NCI-H128 (cell line): ENCODE results near the gene ABHD2.
"Not testable (repeated sequence)": the region's sequence is repeated elsewhere in the genome, so short reads cannot be mapped to it uniquely, and the experiment has no call there.

Experiments used
- DNase-seq: peaks from one replicate; lab custom pipeline; 2025; ENCODE audit not compliant: unreplicated experiment; lab: John Stamatoyannopoulos, UW

The ABHD2 gene

GRCh38 chr15:89136818-89137772, 48.8 kb downstream of the ABHD2 start:
- no peak for DNase-seq

GRCh38 chr15:89137926-89138325, 49.7 kb downstream of the ABHD2 start:
- DNase-seq, result no peak

GRCh38 chr15:89138999-89139612, 50.9 kb downstream of the ABHD2 start:
- no peak for DNase-seq

GRCh38 chr15:89139613-89140499, 51.6 kb downstream of the ABHD2 start:
- DNase-seq, result no peak

- no peak for DNase-seq
Measured at GRCh38 chr15:89140595-89140994, 52.3 kb downstream of the ABHD2 start.

GRCh38 chr15:89141159-89141558, 52.9 kb downstream of the ABHD2 start:
- not testable (repeated sequence) for DNase-seq

- no peak for DNase-seq
Measured at GRCh38 chr15:89141885-89142284, 53.6 kb downstream of the ABHD2 start.

- DNase-seq, result no peak
Measured at GRCh38 chr15:89142423-89142822, 54.2 kb downstream of the ABHD2 start.

GRCh38 chr15:89143503-89144162, 55.4 kb downstream of the ABHD2 start:
- no peak for DNase-seq

GRCh38 chr15:89144491-89144890, 56.2 kb downstream of the ABHD2 start:
- no peak for DNase-seq

GRCh38 chr15:89146366-89146765, 58.1 kb downstream of the ABHD2 start:
- DNase-seq, result no peak

- DNase-seq, result no peak
Measured at GRCh38 chr15:89148126-89148525, 59.9 kb downstream of the ABHD2 start.

GRCh38 chr15:89149501-89150101, 61.3 kb downstream of the ABHD2 start:
- DNase-seq, result no peak

GRCh38 chr15:89150287-89150686, 62.0 kb downstream of the ABHD2 start:
- no peak for DNase-seq

- peak; percentile 31 for DNase-seq
Measured at GRCh38 chr15:89150762-89151664, 62.8 kb downstream of the ABHD2 start.

- DNase-seq, result no peak
Measured at GRCh38 chr15:89155122-89155521, 66.9 kb downstream of the ABHD2 start.

- no peak for DNase-seq
Measured at GRCh38 chr15:89155656-89156055, 67.4 kb downstream of the ABHD2 start.

- DNase-seq, result no peak
Measured at GRCh38 chr15:89157061-89157460, 68.8 kb downstream of the ABHD2 start.

- DNase-seq, result no peak
Measured at GRCh38 chr15:89157918-89158564, 69.8 kb downstream of the ABHD2 start.
